GM12875 (cell line): ENCODE results near the gene GJC2.
"Not testable (repeated sequence)": the region's sequence is repeated elsewhere in the genome, so short reads cannot be mapped to it uniquely, and the experiment has no call there.

Experiments used
- H3K4me3 ChIP-seq: one replicate; pipeline ENCODE4 v1.5.1; 2011; ENCODE audit warnings: low read depth, low read length, control low read depth
- CTCF ChIP-seq: IDR thresholded peaks from 2 replicates; pipeline ENCODE4 v1.5.1; 2011; ENCODE audit warnings: low read depth, mild to moderate bottlenecking, control low read depth, inconsistent platforms, low read length, moderate library complexity, borderline replicate concordance; ENCODE audit not compliant: insufficient read depth

Gene GJC2

DNA sequence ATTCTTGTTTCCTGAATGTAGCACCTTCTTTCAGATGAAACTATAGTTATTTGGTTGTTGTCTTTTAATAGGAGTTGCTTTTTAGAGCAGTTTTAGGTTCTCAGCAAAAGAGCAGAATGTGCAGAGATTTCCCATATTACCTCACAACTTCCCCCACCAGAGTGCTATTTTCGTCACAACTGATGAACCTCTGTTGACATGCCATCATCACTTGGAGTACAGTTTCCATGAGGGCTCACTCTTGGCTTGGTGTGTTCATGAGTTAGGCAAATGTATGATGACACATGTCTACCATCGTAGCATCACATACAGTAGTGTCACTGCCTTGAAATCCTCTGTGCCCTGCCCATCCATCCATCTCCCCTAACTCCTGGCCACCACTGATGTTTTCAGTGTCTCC, 19.6 kb downstream of the GJC2 start:
- no peak overlapping the region for H3K4me3 ChIP-seq

GRCh38 chr1:228170666-228171065, 20.9 kb downstream of the GJC2 start:
- H3K4me3 ChIP-seq, result no peak overlapping the region
- no peak for TF ChIP-seq CTCF

More for the DNA sequence above, 19.6 kb downstream of the GJC2 start:
- TF ChIP-seq CTCF, result no peak

DNA sequence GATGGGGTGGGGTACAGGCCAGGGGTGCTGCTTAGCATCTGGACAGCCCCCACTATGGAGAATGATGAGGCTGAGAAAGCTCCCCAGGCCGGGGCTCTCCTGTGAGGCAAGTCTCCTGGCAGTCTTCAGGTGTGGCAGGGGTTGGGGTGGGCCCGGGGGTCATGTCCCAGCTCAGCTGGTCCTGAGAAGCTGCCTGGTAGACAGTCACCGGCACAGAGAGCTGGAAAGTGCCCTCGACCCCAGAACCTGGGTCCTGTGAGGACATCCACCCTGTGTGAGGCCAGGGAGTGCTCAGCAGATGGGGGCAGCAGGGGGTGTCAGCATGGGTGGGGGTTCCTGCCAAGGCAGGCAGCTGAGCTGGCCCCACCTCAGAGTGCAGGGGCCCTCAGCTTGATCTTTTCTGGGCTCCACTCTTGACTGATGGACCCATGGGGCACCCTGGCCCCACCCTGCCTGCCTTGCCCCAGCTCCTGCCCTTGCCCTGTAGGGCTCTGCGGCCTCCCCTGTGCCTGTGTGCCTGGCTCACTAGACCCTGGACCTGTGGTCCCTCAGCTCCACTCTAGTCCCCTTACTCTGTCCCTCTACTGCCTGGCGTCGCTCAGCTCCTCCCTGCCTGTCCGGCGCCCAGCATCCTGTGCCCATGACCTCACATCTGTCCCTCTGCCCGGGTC, 21.6 kb downstream of the GJC2 start:
- no peak for TF ChIP-seq CTCF

DNA sequence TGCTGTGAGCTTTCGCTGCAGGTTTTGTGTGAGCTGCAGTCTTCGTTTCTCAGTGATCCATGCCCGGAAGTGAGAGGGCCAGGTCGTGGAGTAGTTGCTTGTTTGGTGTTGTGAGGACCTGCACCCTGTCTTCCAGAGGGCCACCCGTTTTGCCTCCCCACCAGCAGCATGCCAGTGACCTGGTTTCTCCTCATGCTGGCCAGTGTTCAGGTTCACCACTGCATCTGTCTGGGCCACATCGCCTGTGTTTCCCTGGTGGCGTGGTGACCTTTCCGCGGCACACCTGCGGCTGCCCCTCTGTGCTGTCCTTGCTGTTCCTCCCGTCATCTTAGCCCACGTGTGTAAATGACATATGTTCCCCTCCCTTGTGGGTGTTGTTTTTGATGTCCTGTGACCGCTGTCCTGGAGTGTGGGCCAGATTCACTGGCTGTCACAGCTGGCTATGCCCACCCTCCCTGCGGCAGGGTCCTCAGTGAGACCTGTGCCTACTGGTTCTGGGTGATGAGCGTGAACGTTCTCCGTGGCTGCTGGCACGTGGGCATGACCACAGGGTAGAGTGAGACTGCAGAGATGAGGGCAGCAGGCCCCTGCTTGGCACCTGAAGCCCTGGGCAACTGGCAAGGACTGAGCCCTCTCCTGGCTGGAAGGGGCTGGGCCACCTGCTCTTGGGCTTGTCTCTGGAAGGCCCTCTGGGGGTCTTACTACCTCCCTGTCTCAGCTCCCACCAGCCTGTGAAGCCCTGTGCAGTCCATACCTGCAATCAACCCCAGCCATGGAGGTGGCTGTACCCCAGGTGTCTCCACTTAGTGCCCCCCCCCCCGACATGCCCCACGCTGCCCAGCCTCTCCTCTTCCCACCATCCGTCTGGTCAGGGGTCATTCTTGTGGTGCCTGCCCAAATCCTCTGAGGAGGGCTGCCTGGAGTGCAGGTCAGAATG, 23.1 kb downstream of the GJC2 start:
- H3K4me3 ChIP-seq, result no peak overlapping the region
- no peak for TF ChIP-seq CTCF

More for the DNA sequence above, 21.6 kb downstream of the GJC2 start:
- no peak overlapping the region for H3K4me3 ChIP-seq

GRCh38 chr1:228173528-228174481, 24.1 kb downstream of the GJC2 start:
- not testable (repeated sequence) for H3K4me3 ChIP-seq

DNA sequence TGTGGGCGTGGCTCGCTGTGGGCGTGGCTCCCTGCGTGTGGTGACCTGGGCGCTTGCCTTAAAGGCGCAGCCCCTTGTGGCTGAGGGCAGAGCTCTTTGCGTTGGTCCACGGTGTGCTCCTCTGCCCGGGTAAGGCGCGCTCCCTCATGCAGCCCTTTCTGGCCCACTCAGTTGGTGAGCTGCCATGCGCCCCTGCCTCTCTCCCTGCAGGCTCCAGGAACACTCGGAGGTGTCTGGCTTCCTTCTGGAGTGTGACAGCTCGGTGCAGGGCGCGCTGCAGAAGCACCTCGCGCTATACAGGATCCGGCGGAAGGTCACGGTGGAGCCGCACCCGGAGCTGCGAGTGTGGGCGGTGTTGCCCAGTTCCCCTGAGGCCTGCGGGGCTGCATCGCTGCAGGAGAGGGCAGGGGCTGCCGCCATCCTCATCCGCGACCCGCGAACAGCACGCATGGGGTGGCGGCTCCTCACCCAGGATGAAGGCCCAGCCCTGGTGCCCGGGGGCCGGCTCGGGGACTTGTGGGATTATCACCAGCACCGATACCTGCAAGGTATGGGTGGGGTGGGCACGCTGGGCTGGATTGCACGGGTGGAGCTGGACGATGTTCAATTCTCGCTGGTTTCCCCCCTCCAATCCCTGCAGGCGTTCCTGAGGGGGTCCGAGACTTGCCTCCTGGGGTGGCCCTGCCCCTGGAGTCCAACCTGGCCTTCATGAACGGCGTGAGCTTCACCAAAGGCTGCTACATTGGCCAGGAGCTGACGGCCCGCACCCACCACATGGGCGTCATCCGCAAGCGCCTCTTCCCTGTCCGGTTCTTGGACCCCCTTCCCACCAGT, 25.0 kb downstream of the GJC2 start:
- no peak overlapping the region for H3K4me3 ChIP-seq
- no peak for TF ChIP-seq CTCF
